HG03045 (cell line): ENCODE results near the gene C12orf56.
"Not testable (repeated sequence)": the region's sequence is repeated elsewhere in the genome, so short reads cannot be mapped to it uniquely, and the experiment has no call there.

Source experiments
- ATAC-seq: cut with Tn5 transposase; IDR thresholded peaks from one replicate; pipeline ENCODE4 v1.9.1; 2021; ENCODE audit warnings: mild to moderate bottlenecking, moderate library complexity; ENCODE audit not compliant: unreplicated experiment

C12orf56 gene

GRCh38 chr12:64387197-64387816 is 3.3 kb downstream of the C12orf56 start:
- ATAC-seq, result no peak

GRCh38 chr12:64385468-64385867 is 5.1 kb downstream of the C12orf56 start:
- ATAC-seq, result no peak

- ATAC-seq, result no peak
These were observed 5.5 kb downstream of the C12orf56 start for GRCh38 chr12:64385019-64385418.

- no peak for ATAC-seq
These were observed 6.9 kb downstream of the C12orf56 start for GRCh38 chr12:64383675-64384074.

- ATAC-seq, result no peak
These were observed 27.7 kb downstream of the C12orf56 start for GRCh38 chr12:64362721-64363305.

GRCh38 chr12:64361173-64361572 is 29.4 kb downstream of the C12orf56 start:
- ATAC-seq, result not testable (repeated sequence)

DNA sequence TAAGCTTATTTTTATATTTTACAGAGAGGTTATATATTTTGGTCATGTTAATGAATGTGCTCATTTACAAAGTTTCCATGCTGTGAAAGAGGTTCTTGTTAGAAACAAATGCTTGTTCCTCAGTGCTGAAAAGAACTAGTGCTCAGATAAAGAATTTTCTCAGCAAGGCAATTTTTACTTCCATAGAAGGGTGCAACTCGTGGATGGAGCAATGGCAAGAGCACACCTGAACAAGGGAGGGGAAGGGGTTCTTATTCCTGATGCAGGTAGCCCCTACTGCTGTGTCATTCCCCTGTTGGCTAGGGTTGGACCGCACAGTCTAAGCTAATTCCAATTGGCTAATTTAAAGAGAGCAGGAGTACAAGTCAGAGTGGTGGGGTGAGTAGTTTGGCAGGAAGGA is 34.3 kb downstream of the C12orf56 start:
- not testable (repeated sequence) for ATAC-seq

DNA sequence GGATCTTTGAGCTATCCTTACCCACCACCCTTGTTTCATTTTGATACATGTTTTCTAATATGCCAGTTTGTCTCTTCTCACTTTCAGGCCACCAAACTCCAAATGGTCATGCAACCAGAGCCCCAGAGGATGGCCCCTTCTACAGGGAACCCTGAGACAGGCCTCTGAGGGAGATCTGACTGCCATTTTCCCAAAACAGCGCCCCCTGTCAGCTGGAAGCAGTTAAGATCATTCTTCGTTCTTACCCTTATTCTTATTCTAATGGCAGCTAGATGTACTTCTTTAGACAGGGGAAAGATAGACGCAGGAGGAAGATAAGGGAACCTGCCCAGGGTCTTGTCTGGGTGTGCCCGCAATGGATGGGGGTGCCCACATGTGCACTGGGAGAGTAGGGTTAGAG is 38.4 kb downstream of the C12orf56 start:
- ATAC-seq, result no peak

DNA sequence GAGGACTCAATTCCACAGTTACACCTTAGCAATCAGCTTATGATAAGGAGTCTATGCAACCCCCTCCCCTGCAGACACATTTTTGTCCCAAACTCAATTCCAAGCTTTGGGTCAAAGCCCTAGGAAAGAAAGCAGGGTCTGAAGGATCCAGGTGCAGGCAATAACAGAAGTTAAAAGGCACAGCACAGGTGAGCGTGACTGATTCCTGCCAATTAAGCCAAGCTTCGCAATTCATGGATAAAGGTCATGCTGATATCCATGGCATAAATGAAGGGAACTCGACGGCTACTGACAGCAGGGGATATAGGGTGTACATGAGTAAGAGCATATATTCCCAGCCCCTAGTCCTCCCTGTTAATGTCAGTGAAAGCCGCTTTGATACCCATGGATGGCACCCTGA is 39.3 kb downstream of the C12orf56 start:
- no peak for ATAC-seq

DNA sequence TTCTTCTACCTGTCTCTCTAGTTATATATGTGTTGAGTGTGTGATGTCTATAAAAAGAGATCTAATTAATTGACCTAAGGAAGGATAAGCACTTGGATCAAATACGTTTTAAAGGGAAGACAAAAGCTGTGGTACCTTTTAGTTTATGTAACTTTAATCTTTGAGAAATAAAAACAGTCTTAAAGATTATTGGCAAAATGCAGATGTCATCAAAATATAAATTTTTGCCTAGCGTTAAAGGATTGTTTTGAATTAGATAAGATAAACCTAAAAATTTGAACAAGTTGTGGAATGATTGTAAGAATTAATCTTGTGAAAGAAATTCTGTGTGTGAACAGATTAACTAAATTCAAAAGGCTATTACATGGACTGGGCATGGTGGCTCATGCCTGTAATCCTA is 42.9 kb downstream of the C12orf56 start:
- ATAC-seq, result no peak

DNA sequence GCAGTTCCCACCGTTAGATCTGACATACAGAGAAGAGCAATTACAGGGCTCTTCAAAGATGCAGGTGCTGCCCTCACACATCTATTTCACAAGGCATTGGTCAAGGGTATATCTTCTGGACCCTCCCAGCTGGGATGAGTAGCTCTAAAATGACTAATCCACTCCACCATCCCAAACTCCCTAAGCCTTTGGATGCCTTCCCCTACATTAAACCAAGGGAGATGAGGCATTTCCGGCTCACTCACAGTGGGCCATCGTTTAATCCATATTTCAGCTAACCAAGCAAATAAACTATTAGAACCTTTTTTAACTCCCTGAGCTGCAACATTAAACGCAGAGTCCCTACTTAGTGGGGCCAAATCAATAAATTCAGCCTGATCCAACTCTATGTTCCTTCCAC is 45.9 kb downstream of the C12orf56 start:
- ATAC-seq, result not testable (repeated sequence)

- ATAC-seq, result not testable (repeated sequence)
These were observed 50.0 kb downstream of the C12orf56 start for GRCh38 chr12:64340546-64340945.

GRCh38 chr12:64335886-64336466 is 54.6 kb downstream of the C12orf56 start:
- ATAC-seq, result no peak

GRCh38 chr12:64332938-64333337 is 57.6 kb downstream of the C12orf56 start:
- no peak for ATAC-seq

GRCh38 chr12:64332296-64332695 is 58.3 kb downstream of the C12orf56 start:
- ATAC-seq, result no peak

DNA sequence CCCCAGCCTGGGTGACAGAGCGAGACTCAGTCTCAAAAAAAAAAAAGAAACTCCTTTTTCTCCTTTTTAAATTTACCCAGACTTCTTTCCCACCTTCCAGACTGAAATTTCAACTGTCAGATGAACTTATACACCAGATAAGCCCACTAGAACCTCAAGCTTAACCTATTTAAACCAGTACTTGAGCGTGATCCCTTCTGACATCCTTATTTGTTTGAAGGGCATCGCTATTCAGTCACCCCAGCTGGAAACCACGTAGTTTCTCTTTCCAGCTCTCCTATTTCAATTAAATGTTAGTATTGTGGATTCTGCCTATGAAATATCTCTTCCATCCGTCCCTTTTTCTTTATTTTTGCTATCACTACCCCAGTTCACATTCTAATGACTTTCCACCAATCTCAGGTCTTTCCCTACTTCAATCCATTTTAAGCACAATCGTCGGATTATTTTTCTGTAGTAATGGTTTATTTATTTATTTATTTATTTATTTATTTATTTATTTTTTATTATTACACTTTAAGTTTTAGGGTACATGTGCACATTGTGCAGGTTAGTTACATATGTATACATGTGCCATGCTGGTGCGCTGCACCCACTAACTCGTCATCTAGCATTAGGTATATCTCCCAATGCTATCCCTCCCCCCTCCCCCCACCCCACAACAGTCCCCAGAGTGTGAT is 61.4 kb downstream of the C12orf56 start:
- ATAC-seq, result not testable (repeated sequence)

- ATAC-seq, result no peak
These were observed 65.5 kb downstream of the C12orf56 start for GRCh38 chr12:64325055-64325454.

DNA sequence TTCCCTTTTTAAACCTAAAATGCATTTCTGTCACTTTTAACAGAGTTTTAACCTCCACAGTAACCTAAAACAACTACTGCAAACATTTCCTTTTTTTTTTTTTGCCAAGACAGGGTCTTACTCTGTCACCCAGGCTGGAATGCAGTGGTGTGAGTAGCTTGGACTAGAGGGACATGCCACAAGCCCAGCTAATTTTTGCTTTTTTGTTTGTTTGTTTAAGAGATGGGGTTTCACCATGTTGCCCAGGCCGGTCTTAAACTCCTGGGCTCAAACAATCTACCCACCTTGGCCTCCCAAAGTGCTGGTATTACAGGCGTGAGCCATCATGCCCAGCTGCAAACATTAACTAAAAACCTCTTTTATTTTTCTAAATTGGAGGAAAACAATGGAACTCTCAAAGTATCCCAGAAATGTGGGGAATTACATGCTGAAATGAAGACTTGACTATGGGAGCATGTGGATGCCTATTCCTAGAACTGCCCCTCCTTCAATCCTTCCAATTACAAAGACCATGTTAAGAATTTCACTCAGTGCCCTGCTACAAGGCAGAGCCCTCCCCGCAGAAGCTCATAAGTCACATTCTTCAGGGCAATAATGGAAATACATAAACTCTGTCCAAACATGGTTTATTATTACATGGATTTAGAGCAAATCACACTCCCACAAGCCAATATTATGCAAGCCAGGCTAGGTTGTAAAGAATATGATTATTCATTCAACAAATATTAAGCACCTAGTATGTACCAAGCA is 66.9 kb downstream of the C12orf56 start:
- no peak for ATAC-seq

DNA sequence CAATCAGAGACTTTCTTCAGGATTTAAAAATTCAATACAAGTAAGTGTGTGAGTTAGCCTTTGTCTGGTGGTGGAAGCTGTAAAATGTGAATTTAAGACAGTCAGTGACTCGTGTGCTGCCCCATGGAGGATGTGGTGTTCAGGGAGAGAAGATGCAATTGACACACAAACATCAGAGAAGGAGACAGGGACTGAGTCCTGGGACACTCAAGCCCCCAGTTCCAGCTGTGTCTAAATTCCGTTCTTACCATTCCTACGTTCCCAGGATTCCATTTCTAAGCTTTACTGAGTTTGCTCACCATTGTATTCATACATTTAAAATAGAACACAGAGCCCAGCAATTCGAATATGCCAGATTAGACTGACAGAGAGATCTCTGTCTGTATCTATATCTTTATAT is 67.6 kb downstream of the C12orf56 start:
- no peak for ATAC-seq

DNA sequence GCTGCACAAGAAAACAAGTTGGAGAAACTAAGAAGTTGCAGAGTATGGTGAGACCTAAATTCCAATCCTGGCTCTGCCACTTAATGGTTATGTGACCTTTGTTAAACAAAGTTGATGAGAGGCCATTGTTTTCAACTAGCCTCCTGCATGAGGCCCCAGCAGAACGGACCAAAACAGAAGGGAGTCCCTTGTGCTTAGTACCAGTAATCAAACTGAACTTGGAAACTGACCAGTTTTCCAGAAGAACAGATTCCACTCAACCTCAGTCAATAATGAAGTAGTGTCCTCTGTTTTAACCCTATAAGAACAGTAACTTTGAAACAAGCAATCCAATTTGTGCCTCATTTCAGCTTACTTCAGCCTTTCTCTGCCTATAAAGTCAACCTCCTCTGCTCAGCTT is 69.9 kb downstream of the C12orf56 start:
- no peak for ATAC-seq

DNA sequence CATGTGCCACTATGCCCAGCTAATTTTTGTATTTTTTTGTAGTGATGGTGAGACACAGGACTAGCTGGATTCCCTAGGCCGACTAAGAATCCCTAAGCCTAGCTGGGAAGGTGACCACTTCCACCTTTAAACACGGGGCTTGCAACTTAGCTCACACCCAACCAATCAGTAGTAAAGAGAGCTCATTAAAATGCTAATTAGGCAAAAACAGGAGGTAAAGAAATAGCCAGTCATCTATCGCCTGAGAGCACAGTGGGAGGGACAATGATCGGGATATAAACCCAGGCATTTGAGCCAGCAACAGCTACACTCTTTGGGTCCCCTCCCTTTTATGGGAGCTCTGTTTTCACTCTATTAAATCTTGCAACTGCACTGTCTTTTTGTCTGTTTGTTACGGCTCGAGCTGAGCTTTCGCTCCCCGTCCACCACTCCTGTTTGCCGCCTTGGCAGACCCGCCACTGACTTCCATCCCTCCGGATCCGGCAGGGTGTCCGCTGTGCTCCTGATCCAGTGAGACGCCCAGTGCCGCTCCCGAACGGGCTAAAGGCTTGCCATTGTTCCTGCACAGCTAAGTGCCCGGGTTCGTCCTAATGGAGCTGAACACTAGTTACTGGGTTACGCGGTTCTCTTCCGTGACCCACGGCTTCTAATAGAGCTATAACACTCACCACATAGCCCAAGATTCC is 70.9 kb downstream of the C12orf56 start:
- ATAC-seq, result not testable (repeated sequence)
